Pancreas (tissue), 10 donors: Measurements from ENCODE around the gene KCNJ2. TPM values are rescaled to one million over a fixed set of nuclear protein-coding genes. Genes with fewer than 3 reads are reported as not detected.

Experiments used
- ATAC-seq, 4 donors: fragments of 200-7000 bp; cut with Tn5 transposase; one replicate each; pipeline versions ENCODE4 v1.8.0 to v1.9.1; 2020; ENCODE audit warnings: mild to moderate bottlenecking in 4 of 4, moderate library complexity in 4 of 4
- DNase-seq, 6 donors: peaks; one replicate each; pipeline ENCODE4 v3.0.0-alpha.2; 2020
- FAIRE-seq: peaks from 2 replicates; lab custom pipeline; 2012; peaks lifted over from hg19 to GRCh38; lab: Jason Lieb, UNC
- H3K27ac ChIP-seq, 4 donors: fragments of 200-600 bp; sonication (generic); 1 replicate in 3 of 4; 2 replicates in 1 of 4; pipeline versions ENCODE4 v1.5.0 to v1.8.0; 2020
- H3K27me3 ChIP-seq, 4 donors: fragments of 200-600 bp; one replicate each; pipeline ENCODE4 v1.8.0; 2021
- H3K36me3 ChIP-seq, 3 donors: fragments of 200-600 bp; sonication (generic) in 1 of 3; one replicate each; pipeline versions ENCODE4 v1.5.0 to v1.8.0; 2020 to 2021
- H3K4me1 ChIP-seq, 3 donors: fragments of 200-600 bp; one replicate each; pipeline ENCODE4 v1.8.0; 2021
- H3K4me3 ChIP-seq, 4 donors: fragments of 200-600 bp; sonication (generic) in 2 of 4; one replicate each; pipeline versions ENCODE4 v1.5.0 to v1.8.0; 2020 to 2021
- H3K9me3 ChIP-seq, 4 donors: fragments of 200-600 bp; one replicate each; pipeline ENCODE4 v1.8.0; 2021
- CTCF ChIP-seq, 4 donors: fragments of 200-600 bp; sonication (generic) in 3 of 4; IDR thresholded peaks; one replicate each; pipeline versions ENCODE4 v1.5.0 to v1.8.0; 2021; ENCODE audit warnings: antibody characterized with exemption in 4 of 4
- WGBS, 2 donors: extraction: QIAGEN DNeasy Blood & Tissue Kit; methylation state at CpG; one replicate each; pipeline ENCODE4 v1.1.7; 2013; 5-methylcytosine and 5-hydroxymethylcytosine counted together
- intact Hi-C, 3 donors: fragments of 100-400 bp; cut with DNase I; formaldehyde crosslinking; loops; one replicate each; pipeline versions ENCODE4 v1.11.1 to v1.14.2; 2022
- polyA plus RNA-seq, 2 donors: library from polyadenylated mRNA; stranded (reverse); fragments of 200-250 nt; gene quantifications; one replicate each; pipeline ENCODE4 v1.2.3, GENCODE V29; 2013
- total RNA-seq, 6 donors: library from RNA; stranded (reverse); fragmentation: NEBNext Ultra II Directional in 4 of 6; extraction: Animal tissue kit (Norgen Biotek cat#: 25700) in 4 of 6; gene quantifications; one replicate each; pipeline versions ENCODE4 v1.2.1 to v1.2.4, GENCODE V29; 2021 to 2023
- donor health status: healthy with polysubstance abuse.
- donor health status: DM: no; HTN: no; CAD: no; lungs with moderate emphysema.
- donor health status: DM: no; HTN: no; CAD: no.
- donor health status: control.
- donor health status: control.
- donor health status: Bipolar disorder and iron deficiency.
- donor health status: DM: yes; HTN: yes; CAD: no.
- donor health status: DM: no; HTN: no; CAD: no.
- donor health status: DM: no; HTN: no; CAD: no.
- donor health status: DM: yes; HTN: yes; CAD: no.

KCNJ2 gene
- total and polyA plus RNA-seq, 8 donors = 0.32 to 2.3 (median 0.60) TPM

- Histone ChIP-seq H3K4me3 (no peak overlapping the region), H3K4me1 (peaks cover 0 to 6% (median 0%) of the 10 kb centered on the region in 3 donors), H3K27ac (no peak overlapping the region), H3K36me3 (no peaks in the 10 kb centered on the region), H3K27me3 (no peaks in the 10 kb centered on the region), H3K9me3 (no peaks in the 10 kb centered on the region)
- no peak for DNase-seq
- TF ChIP-seq CTCF (IDR thresholded peaks at IDR 0.05) = no peak
- no peak for FAIRE-seq
- 42 to 45% methylated on average over 6 of the region's 6 CpGs for WGBS, 2 donors
- ATAC-seq = peak in 2 of 4 donors; percentile 46 to 65
- intact Hi-C loops = no loop called here
Measured at GRCh38 chr17:70208825-70209555, 39.7 kb downstream of the KCNJ2 start.

- Histone ChIP-seq H3K4me1 (peaks cover 0 to 8% (median 0%) of the 10 kb centered on the region in 3 donors), H3K9me3 (no peaks in the 10 kb centered on the region), H3K36me3 (no peaks in the 10 kb centered on the region), H3K27me3 (no peaks in the 10 kb centered on the region), H3K27ac (no peak overlapping the region), H3K4me3 (no peak overlapping the region)
- no peak for FAIRE-seq
- WGBS, 2 donors = 86% methylated on average over 4 of the region's 4 CpGs
- intact Hi-C loops = no loop called here
- no peak for ATAC-seq
- no peak for TF ChIP-seq CTCF (IDR thresholded peaks at IDR 0.05)
- no peak for DNase-seq
Measured at GRCh38 chr17:70215656-70216055, 46.3 kb downstream of the KCNJ2 start.

GRCh38 chr17:70217571-70217970 lies 48.2 kb downstream of the KCNJ2 start:
- no peak for TF ChIP-seq CTCF (IDR thresholded peaks at IDR 0.05)
- ATAC-seq = no peak

DNA sequence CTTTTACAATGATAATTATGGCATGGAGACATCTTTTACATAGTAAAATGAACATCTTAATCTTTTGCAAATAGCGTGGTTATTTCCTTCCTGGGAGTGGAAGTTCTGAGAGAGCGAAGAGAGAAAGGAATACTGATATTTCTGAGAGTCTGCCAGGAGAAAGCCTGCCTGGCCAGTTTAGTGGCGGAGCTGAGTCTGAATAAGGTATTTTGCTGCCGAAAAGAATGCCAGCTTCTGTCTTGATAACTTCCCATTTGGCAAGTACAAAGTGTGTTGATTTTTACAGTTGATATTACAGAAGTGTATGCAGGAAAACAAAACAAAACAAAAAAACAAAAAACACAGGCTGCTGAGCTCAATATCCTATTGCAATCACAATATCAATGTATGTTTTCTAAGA lies 55.9 kb downstream of the KCNJ2 start:
- Histone ChIP-seq H3K4me3 (no peak overlapping the region), H3K9me3 (no peaks in the 10 kb centered on the region), H3K36me3 (no peaks in the 10 kb centered on the region), H3K27ac (no peak overlapping the region), H3K4me1 (peaks cover 0 to 4% (median 0%) of the 10 kb centered on the region in 3 donors), H3K27me3 (no peaks in the 10 kb centered on the region)
- 17 to 26% methylated on average over 4 of the region's 4 CpGs for WGBS, 2 donors
- ATAC-seq = no peak
- no peak for TF ChIP-seq CTCF (IDR thresholded peaks at IDR 0.05)
- intact Hi-C loops = no loop called here
- no peak for DNase-seq
- FAIRE-seq = no peak

More at GRCh38 chr17:70217571-70217970, 48.2 kb downstream of the KCNJ2 start:
- H3K36me3 ChIP-seq = no peaks in the 10 kb centered on the region
- FAIRE-seq = no peak
- no peak overlapping the region for H3K4me3 ChIP-seq
- H3K9me3 ChIP-seq = no peaks in the 10 kb centered on the region
- peaks cover 0 to 8% (median 0%) of the 10 kb centered on the region in 3 donors for H3K4me1 ChIP-seq
- H3K27me3 ChIP-seq = no peaks in the 10 kb centered on the region
- WGBS, 2 donors = 90% methylated on average over 1 of the region's 1 CpG
- DNase-seq = no peak
- intact Hi-C loops = no loop called here
- H3K27ac ChIP-seq = no peak overlapping the region

Other genes with a start within 250 kb of the KCNJ2 start
- gene KCNJ16, start 94.3 kb upstream of the KCNJ2 start, total RNA-seq = 10 to 100 TPM; 22.9 to 47.6 (median 28.4) TPM
- 10 to 100 TPM; 20.5 to 65.2 TPM for gene KCNJ16, start 94.3 kb upstream of the KCNJ2 start, polyA plus RNA-seq